Activated CD4-positive, alpha-beta T cell treated with anti-CD3 and anti-CD28 coated beads, Interleukin-2, amount 50 U/mL, for 16 hours (primary cell): ENCODE data around the gene ARL4D.
"Not testable (repeated sequence)": the region's sequence is repeated elsewhere in the genome, so short reads cannot be mapped to it uniquely, and the experiment has no call there.

ENCODE experiments used
- DNase-seq: peaks from one replicate; pipeline ENCODE4 v3.0.0-alpha.2; 2020

ARL4D gene

GRCh38 chr17:43371227-43371821 is 27.5 kb upstream of the ARL4D start:
- no peak for DNase-seq

GRCh38 chr17:43372273-43372911 is 26.4 kb upstream of the ARL4D start:
- no peak for DNase-seq

GRCh38 chr17:43373356-43373755 is 25.4 kb upstream of the ARL4D start:
- DNase-seq = no peak

GRCh38 chr17:43375915-43376314 is 22.9 kb upstream of the ARL4D start:
- not testable (repeated sequence) for DNase-seq

- DNase-seq = no peak
Measured at GRCh38 chr17:43377056-43377810, 21.6 kb upstream of the ARL4D start.

- DNase-seq = no peak
Measured at GRCh38 chr17:43378766-43379165, 20.0 kb upstream of the ARL4D start.

- no peak for DNase-seq
Measured at GRCh38 chr17:43380307-43380706, 18.5 kb upstream of the ARL4D start.

GRCh38 chr17:43381204-43381603 is 17.6 kb upstream of the ARL4D start:
- DNase-seq = no peak

GRCh38 chr17:43381621-43382020 is 17.2 kb upstream of the ARL4D start:
- no peak for DNase-seq

GRCh38 chr17:43382776-43383175 is 16.0 kb upstream of the ARL4D start:
- DNase-seq = no peak

- no peak for DNase-seq
Measured at GRCh38 chr17:43383372-43383771, 15.4 kb upstream of the ARL4D start.

GRCh38 chr17:43383826-43384475 is 14.8 kb upstream of the ARL4D start:
- DNase-seq = no peak

GRCh38 chr17:43384476-43384862 is 14.3 kb upstream of the ARL4D start:
- DNase-seq = no peak

- DNase-seq = no peak
Measured at GRCh38 chr17:43385046-43385831, 13.6 kb upstream of the ARL4D start.

- DNase-seq = peak; percentile 90
Measured at GRCh38 chr17:43388359-43389045, 10.3 kb upstream of the ARL4D start.

GRCh38 chr17:43389046-43389947 is 9.5 kb upstream of the ARL4D start:
- DNase-seq = peak; percentile 85

GRCh38 chr17:43392397-43392796 is 6.4 kb upstream of the ARL4D start:
- DNase-seq = no peak

- peak; percentile 92 for DNase-seq
Measured at GRCh38 chr17:43393944-43394482, 4.8 kb upstream of the ARL4D start.

- not testable (repeated sequence) for DNase-seq
Measured at GRCh38 chr17:43394696-43395095, 4.1 kb upstream of the ARL4D start.

- no peak for DNase-seq
Measured at GRCh38 chr17:43395165-43395564, 3.6 kb upstream of the ARL4D start.
